GM18858 (cell line): ENCODE measurements around the gene TARBP2.
"Not testable (repeated sequence)": the region's sequence is repeated elsewhere in the genome, so short reads cannot be mapped to it uniquely, and the experiment has no call there.

Experiments
- ATAC-seq: cut with Tn5 transposase; IDR thresholded peaks from one replicate; pipeline ENCODE4 v1.9.1; 2021; ENCODE audit not compliant: unreplicated experiment

Gene TARBP2

GRCh38 chr12:53513712-53514410 lies 12.8 kb downstream of the TARBP2 start:
- ATAC-seq, result no peak

DNA sequence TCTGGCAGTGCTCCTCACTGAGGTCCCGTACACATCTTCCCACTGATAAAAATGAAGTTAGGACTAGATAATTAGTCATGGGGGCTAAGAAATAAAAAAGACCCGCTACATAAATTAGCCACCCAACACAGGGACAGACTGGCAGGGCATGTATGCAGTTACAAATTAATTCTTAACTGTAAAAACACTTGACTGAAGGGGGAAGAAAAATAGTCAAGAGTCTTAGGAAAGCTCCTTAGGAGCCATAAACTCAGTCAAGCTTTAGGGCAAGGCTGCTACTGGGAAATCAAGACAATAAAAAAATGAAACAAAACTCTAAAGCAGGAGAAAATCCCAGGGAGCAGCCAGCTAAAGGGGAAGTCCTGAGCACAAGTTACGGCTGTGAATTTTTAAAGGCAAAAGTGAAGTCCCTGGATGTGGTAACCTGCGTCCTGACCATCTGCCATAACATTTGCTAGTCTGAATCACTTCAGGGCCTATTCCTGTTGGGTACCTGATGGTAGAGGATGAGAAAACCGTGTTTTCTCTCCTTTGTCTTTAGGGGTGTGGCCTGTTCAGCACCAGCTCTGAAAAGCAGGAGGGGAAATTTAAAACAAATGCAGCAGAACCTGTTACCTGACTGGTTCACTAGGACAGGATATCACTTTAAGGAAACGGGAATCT lies 13.7 kb downstream of the TARBP2 start:
- no peak for ATAC-seq

DNA sequence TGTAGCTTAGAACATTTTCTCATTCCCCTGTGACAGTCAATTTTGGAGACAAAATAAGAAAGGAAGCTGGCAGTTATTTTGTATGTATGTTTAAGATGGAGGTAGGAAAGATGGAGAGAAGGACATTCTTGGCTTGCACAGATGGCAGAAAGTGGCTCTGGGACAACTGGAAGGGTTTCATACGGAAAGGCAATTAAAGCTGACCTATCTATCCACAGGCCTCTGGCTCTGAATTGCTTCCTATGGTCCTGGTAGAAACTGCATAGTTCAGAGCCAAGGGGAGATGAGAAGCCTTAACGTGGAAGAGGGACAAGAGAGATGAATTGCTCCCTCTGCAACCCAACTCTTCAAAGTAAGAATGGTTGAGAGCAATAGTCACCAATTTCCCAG lies 14.2 kb downstream of the TARBP2 start:
- no peak for ATAC-seq

DNA sequence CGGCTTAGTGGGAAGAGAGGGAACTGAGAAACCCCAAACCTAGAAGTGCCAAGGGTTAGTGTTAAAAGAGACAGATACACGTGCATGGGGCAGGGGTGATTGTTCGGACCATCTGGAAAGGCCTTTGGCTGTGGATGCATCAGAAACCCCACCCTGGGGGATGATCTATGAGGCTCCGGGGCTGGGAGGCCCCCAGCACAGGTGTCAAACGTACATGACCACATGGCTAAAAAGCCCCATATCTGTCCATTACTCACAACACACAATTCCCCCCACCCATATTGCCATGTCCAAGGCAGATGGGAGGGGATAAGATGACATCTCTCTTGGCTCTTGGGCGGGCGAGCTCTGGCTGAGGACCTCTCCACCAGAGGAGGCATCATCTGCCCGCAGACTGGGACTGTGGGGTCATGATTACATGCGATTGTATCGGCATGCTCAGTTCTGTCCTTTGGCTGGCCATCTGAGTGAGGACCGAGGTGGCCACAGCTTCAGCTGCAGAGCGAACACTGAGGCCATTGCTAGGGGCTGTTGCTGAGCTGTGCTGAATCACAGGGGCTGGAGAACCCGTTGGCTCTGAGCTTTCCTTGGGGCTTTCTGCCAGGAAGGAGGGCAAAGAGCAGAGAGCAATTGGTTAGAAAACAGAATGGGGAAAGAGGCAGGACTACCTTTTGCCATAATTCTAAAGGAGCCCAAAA lies 15.8 kb downstream of the TARBP2 start:
- no peak for ATAC-seq

DNA sequence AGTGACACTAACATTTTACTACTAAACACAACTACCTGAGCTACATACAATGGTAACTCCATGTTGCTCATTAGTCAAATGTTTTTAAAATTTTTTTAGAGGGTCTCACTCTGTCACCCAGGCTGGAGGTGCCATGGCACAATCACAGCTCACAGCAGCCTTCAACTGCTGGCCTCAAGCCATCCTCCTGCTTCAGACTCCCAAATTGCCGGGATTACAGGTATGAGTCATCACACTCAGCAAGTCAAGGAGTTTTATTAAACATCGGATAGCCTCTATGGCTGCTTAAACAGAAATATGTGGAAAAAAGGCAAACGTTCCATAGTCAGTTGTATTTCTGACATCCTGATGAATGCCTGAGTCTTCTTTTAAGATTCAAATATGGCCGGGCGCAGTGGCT lies 17.3 kb downstream of the TARBP2 start:
- no peak for ATAC-seq

GRCh38 chr12:53523131-53523530 lies 22.0 kb downstream of the TARBP2 start:
- no peak for ATAC-seq

DNA sequence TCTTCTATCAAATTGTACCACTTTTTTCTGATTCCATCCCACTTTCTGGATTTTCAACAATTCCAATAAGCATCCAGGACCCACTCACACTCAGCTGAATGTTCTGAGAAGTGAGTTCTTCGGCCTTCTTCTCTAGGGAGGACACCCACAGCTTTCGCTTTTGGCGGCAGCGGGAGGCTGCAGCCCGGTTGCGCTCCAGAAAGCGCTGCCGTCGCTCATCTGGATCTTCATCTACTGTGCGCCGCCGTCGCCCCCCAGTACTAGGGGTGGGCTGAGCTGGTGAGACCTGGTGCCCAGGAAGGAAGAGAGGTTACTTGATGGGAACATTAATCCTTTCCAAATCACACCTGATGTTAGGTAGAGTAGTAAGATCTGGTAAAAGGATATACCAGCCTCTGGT lies 23.4 kb downstream of the TARBP2 start:
- no peak for ATAC-seq

DNA sequence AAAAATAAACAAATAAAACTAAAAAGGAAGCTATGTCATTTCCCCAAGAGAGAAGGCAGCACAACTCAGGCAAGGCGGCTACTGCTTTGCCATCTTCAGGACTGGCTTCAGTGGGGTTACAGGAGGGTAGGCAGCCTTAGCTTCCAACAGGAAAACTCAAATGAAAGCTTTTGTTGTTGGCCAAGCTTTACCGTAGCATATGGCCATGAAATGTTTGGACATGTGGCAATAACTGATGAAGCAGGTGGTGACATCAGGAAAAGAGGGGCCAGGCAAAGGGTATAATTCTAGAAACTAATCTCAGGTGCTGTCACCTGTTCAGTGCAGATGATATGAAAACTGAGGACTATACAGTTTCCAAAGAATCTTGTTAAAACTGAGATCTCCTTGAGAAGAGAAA lies 29.0 kb downstream of the TARBP2 start:
- no peak for ATAC-seq

- ATAC-seq, result no peak
Measured at GRCh38 chr12:53530920-53531319, 29.8 kb downstream of the TARBP2 start.

DNA sequence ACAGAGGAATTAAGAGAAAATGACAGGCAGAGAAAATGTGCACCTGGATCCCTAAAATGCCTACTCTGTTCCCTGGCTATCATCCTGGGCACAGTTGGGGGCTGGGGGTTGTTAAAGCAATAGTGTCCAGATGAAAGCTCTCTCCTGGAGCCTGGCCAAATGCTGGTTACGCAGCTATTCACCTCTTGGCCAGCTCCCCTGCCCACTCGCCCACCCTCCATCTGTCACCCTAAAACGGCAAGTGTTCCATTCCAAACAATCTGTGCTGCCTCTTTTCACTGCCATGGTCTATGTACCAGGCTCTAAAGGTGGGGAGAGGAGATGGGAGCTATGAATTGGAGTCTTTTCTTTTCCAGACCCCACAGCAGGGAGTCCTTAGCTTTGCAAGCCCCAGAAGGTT lies 30.9 kb downstream of the TARBP2 start:
- ATAC-seq, result no peak

DNA sequence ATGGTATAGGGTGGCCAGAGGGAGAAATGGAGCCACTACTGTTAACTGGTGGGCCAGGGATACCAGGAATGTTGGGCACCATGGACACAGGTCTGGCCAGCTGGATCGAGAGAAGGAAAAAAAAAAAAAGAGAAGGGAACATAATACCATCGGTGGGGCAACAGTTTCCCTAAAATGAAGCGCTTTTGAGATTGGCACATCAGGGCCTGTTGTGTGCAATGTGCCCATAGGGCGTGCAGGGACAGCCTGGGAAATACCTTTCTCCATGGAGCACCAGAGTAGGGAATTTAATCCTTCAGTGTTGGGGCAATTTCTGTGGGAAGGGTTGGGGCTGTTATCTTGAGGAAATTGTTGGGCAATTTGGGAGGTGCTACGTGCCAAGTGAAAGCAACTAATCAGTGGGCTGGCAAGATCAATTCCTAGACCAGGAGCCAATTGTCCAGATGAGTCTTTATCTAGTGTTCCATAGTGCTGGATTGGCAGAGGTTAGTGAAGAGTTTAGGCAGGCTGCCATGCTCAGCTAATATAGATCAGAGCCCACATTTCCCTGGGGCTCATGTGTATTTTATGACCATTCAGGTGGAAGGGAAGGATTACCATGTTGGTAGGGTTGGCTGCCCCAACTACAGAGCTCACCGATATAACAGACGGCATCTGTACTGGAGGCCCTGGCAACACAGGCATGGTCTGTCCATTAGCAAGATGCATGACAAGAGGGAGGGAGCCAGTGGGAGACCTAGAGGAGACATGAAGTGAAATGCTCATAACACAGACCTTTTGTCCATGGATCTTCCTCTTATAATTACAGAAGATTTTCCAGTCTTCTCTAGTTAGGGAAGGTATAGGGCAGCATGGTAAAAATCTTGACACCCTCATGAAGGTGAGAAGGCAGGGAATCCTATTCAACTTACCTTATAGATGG lies 31.7 kb downstream of the TARBP2 start:
- ATAC-seq, result no peak

GRCh38 chr12:53533471-53533870 lies 32.4 kb downstream of the TARBP2 start:
- no peak for ATAC-seq

DNA sequence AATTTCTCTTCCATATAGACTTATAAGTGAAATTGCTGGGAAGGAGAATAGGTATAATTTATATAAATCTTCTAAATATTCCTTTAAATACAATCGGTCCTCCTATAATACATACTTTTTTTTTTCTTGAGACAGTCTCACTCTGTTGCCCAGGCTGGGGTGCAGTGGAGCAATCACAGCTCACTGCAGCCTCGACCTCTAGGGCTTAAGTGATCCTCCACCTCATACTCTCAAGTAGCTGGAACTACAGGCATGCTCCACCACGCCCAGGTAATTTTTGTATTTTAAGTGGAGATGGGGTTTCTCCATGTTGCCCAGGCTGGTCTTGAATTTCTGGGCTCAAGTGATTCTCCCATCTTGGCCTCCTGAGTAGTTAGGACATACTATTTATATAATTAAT lies 35.9 kb downstream of the TARBP2 start:
- no peak for ATAC-seq

DNA sequence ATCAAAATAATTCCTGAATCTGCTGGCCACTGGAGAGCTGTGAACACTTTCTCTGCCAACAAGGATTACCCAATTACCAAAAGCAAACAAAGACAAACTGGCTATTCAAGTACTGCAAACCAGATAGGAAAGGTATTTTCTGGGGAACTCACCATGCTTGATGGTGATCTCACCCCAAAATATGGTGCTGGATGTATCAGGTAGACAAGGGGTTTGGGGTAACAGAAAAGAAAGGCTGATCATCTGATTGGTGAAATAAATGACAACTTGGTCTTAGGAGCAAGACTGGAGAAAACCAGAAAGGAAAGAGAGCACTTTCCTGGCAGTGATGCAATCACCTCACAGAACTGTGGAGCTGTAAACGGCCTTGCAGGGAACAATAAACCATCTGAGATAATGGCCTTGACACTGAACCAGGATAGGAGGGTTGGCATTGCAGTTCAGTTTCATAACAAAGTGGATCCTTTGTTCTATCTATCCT lies 37.2 kb downstream of the TARBP2 start:
- ATAC-seq, result no peak

GRCh38 chr12:53539526-53539925 lies 38.4 kb downstream of the TARBP2 start:
- ATAC-seq, result no peak

DNA sequence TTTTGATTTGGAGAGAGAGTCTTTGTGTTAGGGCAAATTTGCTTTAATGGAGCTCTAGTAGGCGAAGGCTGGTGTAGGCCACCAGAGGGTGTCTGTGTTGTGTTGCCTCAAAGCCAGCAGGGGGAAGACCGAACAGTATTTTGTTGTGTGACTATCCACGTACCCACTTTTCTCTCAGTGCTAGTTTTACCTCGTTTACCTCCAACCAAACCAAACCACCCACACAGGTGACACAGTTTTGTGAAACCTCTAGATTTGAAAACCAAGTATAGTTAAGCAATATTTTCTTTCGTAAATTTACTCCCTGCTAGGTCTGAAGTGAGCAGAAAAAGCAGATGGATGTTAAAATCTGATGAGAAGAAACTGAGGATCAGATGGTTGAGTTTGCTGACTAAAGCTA lies 42.5 kb downstream of the TARBP2 start:
- no peak for ATAC-seq

GRCh38 chr12:53548354-53548753 lies 47.3 kb downstream of the TARBP2 start:
- ATAC-seq, result not testable (repeated sequence)

DNA sequence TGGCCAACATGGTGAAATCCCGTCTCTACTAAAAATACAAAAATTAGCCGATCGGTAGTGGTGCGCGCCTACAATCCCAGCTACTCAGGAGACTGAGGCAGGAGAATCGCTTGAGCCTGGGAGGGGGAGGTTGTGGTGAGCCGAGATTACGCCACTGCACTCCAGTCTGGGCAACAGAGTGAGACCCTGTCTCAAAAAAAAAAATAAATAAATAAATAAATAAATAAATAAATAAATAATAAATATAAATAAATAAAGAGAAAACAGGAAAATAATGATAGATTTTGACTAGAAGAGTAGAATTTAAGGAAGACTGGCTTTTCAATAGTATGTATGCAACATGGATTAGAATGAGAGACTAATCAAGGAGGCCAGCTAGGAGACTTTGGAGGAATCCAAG lies 49.0 kb downstream of the TARBP2 start:
- not testable (repeated sequence) for ATAC-seq

DNA sequence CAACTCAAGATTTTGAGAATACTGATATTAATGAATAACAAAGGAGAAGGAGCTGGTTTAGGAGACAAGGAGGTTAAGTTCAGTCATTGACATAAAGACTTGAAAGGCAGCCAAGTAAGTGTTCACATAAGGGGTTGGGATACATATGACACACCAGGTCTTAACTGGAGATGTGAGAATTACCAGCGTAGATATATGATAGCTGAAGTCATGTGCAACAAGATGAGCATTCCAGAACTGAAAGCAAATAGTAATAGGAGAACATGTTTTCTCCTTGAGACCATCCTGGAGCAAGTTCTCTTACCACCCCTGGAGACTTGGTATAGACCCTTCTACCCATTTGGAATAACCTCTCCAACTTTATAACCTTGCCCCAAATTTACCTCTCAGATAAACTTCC lies 49.5 kb downstream of the TARBP2 start:
- no peak for ATAC-seq

GRCh38 chr12:53551889-53552291 lies 50.8 kb downstream of the TARBP2 start:
- ATAC-seq, result no peak
